BE2C (cell line): ENCODE measurements around the gene CNDP2.

ENCODE experiments used
- DNase-seq: peaks from one replicate; pipeline ENCODE4 v3.0.0-alpha.2; 2020
- H3K27me3 ChIP-seq: fragments of 250-450 bp; sonication (Bioruptor Pico); 2 replicates; pipeline ENCODE4 v1.5.1; 2020; ENCODE audit warnings: mild to moderate bottlenecking
- H3K36me3 ChIP-seq: fragments of 250-450 bp; sonication (Bioruptor Pico); 2 replicates; pipeline ENCODE4 v1.5.1; 2020; ENCODE audit warnings: mild to moderate bottlenecking
- H3K4me1 ChIP-seq: fragments of 250-450 bp; sonication (Bioruptor Pico); 2 replicates; pipeline ENCODE4 v1.5.1; 2020
- H3K4me3 ChIP-seq: 2 replicates; pipeline ENCODE4 v1.5.1; 2011; ENCODE audit warnings: low read depth, low read length
- H3K9me3 ChIP-seq: fragments of 250-450 bp; sonication (Bioruptor Pico); 2 replicates; pipeline ENCODE4 v1.5.1; 2020
- CTCF ChIP-seq: IDR thresholded peaks from 2 replicates; pipeline ENCODE4 v1.5.1; 2012; ENCODE audit warnings: mild to moderate bottlenecking, low read depth, low read length

Gene CNDP2

GRCh38 chr18:74510770-74511095, 14.6 kb downstream of the CNDP2 start:
- Histone ChIP-seq H3K9me3 (no peaks in the 10 kb centered on the region), H3K4me3 (no peak overlapping the region), H3K36me3 (no peaks in the 10 kb centered on the region; the same call in 1 of the 2 replicates), H3K4me1 (no peaks in the 10 kb centered on the region), H3K27me3 (no peaks in the 10 kb centered on the region)
- DNase-seq, result no peak
- no peak for TF ChIP-seq CTCF

GRCh38 chr18:74511823-74512222, 15.7 kb downstream of the CNDP2 start:
- no peaks in the 10 kb centered on the region for H3K9me3 ChIP-seq
- H3K27me3 ChIP-seq, result no peaks in the 10 kb centered on the region
- no peak for DNase-seq
- no peak for TF ChIP-seq CTCF
- no peaks in the 10 kb centered on the region for H3K4me1 ChIP-seq
- H3K36me3 ChIP-seq, result no peaks in the 10 kb centered on the region; the same call in 1 of the 2 replicates
- H3K4me3 ChIP-seq, result no peak overlapping the region

GRCh38 chr18:74512321-74513053, 16.3 kb downstream of the CNDP2 start:
- no peaks in the 10 kb centered on the region for H3K36me3 ChIP-seq
- H3K4me1 ChIP-seq, result no peaks in the 10 kb centered on the region
- DNase-seq, result no peak
- H3K4me3 ChIP-seq, result no peak overlapping the region
- H3K27me3 ChIP-seq, result no peaks in the 10 kb centered on the region
- H3K9me3 ChIP-seq, result no peaks in the 10 kb centered on the region
- no peak for TF ChIP-seq CTCF

GRCh38 chr18:74513149-74513882, 17.2 kb downstream of the CNDP2 start:
- TF ChIP-seq CTCF, result no peak
- no peaks in the 10 kb centered on the region for H3K9me3 ChIP-seq
- H3K27me3 ChIP-seq, result no peaks in the 10 kb centered on the region
- DNase-seq, result no peak
- no peaks in the 10 kb centered on the region for H3K4me1 ChIP-seq
- no peak overlapping the region for H3K4me3 ChIP-seq
- H3K36me3 ChIP-seq, result no peaks in the 10 kb centered on the region

GRCh38 chr18:74513883-74514205, 17.7 kb downstream of the CNDP2 start:
- no peaks in the 10 kb centered on the region for H3K36me3 ChIP-seq
- no peaks in the 10 kb centered on the region for H3K27me3 ChIP-seq
- no peaks in the 10 kb centered on the region for H3K4me1 ChIP-seq
- H3K9me3 ChIP-seq, result no peaks in the 10 kb centered on the region
- no peak for DNase-seq
- no peak for TF ChIP-seq CTCF
- no peak overlapping the region for H3K4me3 ChIP-seq

- H3K36me3 ChIP-seq, result no peaks in the 10 kb centered on the region
- H3K9me3 ChIP-seq, result no peaks in the 10 kb centered on the region
These were observed 18.8 kb downstream of the CNDP2 start for GRCh38 chr18:74514860-74515495.

More at GRCh38 chr18:74514860-74515495, 18.8 kb downstream of the CNDP2 start:
- Histone ChIP-seq H3K4me1 (no peaks in the 10 kb centered on the region), H3K4me3 (no peak overlapping the region), H3K27me3 (no peaks in the 10 kb centered on the region)
- TF ChIP-seq CTCF, result no peak
- DNase-seq, result no peak
